Astrocyte of the hippocampus (primary cell): ENCODE measurements around the gene C9.
"Not testable (repeated sequence)": the region's sequence is repeated elsewhere in the genome, so short reads cannot be mapped to it uniquely, and the experiment has no call there.

ENCODE experiments used
- DNase-seq: peaks from one replicate; pipeline ENCODE4 v3.0.0; 2011; ENCODE audit warnings: low read depth, low spot score

C9 gene

GRCh38 chr5:39364367-39364766, at the start of gene C9:
Gene C9, minus strand, starts transcription at chr5:39364495. Its CDS starts 31 bp downstream, at chr5:39364464.
- no peak for DNase-seq

GRCh38 chr5:39413771-39414170, 49.5 kb upstream of the C9 start:
- no peak for DNase-seq

- DNase-seq: no peak
Measured at GRCh38 chr5:39412721-39413394, 48.6 kb upstream of the C9 start.

- no peak for DNase-seq
Measured at GRCh38 chr5:39411985-39412384, 47.7 kb upstream of the C9 start.

- DNase-seq: no peak
Measured at GRCh38 chr5:39411061-39411460, 46.8 kb upstream of the C9 start.

- DNase-seq: no peak
Measured at GRCh38 chr5:39409033-39409432, 44.7 kb upstream of the C9 start.

- no peak for DNase-seq
Measured at GRCh38 chr5:39405083-39405843, 41.0 kb upstream of the C9 start.

- DNase-seq: not testable (repeated sequence)
Measured at GRCh38 chr5:39403761-39404160, 39.5 kb upstream of the C9 start.

- not testable (repeated sequence) for DNase-seq
Measured at GRCh38 chr5:39402140-39402539, 37.8 kb upstream of the C9 start.

- DNase-seq: peak; percentile 26
Measured at GRCh38 chr5:39400713-39401578, 36.7 kb upstream of the C9 start.

GRCh38 chr5:39399135-39400036, 35.1 kb upstream of the C9 start:
- peak; percentile 82 for DNase-seq

- no peak for DNase-seq
Measured at GRCh38 chr5:39396843-39397242, 32.5 kb upstream of the C9 start.

- DNase-seq: no peak
Measured at GRCh38 chr5:39395521-39395920, 31.2 kb upstream of the C9 start.

- DNase-seq: peak; percentile 41
Measured at GRCh38 chr5:39394946-39395345, 30.7 kb upstream of the C9 start.

GRCh38 chr5:39390945-39391344, 26.6 kb upstream of the C9 start:
- no peak for DNase-seq

GRCh38 chr5:39387293-39387692, 23.0 kb upstream of the C9 start:
- no peak for DNase-seq

- DNase-seq: no peak
Measured at GRCh38 chr5:39384271-39384670, 20.0 kb upstream of the C9 start.

- DNase-seq: no peak
Measured at GRCh38 chr5:39381376-39381775, 17.1 kb upstream of the C9 start.

GRCh38 chr5:39379693-39380092, 15.4 kb upstream of the C9 start:
- no peak for DNase-seq

- DNase-seq: no peak
Measured at GRCh38 chr5:39377613-39378012, 13.3 kb upstream of the C9 start.

GRCh38 chr5:39376293-39376714, 12.0 kb upstream of the C9 start:
- DNase-seq: peak; percentile 71
